Myocyte (in vitro differentiated cells): ENCODE results near the gene GCAT. TPM values are rescaled to one million over a fixed set of nuclear protein-coding genes. Genes with fewer than 3 reads are reported as not detected.

Experiments used
- DNase-seq: peaks from one replicate; pipeline ENCODE4 v3.0.0-alpha.2; 2012; ENCODE audit warnings: low read depth
- microRNA counts: library from miRNA; unstranded; fragments of <30 nt; microRNA quantifications from one replicate; lab custom pipeline; 2016
- microRNA-seq: library from miRNA; unstranded; fragments of <30 nt; microRNA quantifications from one replicate; pipeline ENCODE4, GENCODE V29; 2016
- total RNA-seq: library from RNA; depleted of rRNA; stranded (reverse); fragments of >200 nt; gene quantifications from 2 replicates; pipeline ENCODE4 v1.2.3, GENCODE V29; 2014

Gene GCAT
- total RNA-seq, 1 donor from 2014 or later = 55.5 TPM

DNA sequence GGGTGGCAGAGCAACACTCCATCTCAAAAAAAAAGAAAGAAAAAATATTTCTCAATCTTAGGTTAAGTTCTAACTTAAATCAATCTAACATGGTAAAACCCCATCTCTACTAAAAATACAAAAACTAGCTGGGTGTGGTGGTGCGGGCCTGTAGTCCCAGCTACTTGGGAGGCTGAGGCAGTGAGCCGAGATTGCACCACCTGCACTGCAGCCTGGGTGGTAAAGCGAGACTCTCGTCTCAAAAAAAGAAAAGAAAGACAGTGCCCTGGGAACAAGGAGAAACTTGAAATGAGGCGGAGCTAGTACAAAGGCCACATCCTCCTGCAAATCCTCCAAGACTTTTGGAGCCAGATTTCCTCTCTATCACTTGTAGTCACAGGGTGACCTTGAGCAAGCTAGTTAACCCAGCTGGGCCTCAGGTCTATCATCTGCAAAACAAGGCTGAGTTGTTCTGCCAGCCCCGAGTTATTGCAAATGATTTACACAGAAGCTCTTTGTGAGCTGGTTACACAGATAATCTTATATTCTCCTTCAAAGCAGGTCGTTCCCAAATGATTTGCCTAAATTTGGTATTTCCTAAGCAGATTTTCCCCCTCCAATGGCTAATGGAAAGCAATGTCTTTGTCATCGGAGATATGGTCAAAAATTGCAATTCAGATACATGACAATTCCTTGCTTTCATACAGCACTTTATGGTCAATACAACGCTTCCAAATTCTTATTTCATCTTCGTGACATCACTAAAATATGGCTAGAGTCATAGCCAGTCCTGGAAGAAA, 34.5 kb downstream of the GCAT start:
- no peak for DNase-seq

- DNase-seq = no peak
These were observed 36.0 kb downstream of the GCAT start for GRCh38 chr22:37843741-37844089.

GRCh38 chr22:37844904-37845329, 37.2 kb downstream of the GCAT start:
- no peak for DNase-seq

- no peak for DNase-seq
These were observed 38.7 kb downstream of the GCAT start for GRCh38 chr22:37846433-37846832.

DNA sequence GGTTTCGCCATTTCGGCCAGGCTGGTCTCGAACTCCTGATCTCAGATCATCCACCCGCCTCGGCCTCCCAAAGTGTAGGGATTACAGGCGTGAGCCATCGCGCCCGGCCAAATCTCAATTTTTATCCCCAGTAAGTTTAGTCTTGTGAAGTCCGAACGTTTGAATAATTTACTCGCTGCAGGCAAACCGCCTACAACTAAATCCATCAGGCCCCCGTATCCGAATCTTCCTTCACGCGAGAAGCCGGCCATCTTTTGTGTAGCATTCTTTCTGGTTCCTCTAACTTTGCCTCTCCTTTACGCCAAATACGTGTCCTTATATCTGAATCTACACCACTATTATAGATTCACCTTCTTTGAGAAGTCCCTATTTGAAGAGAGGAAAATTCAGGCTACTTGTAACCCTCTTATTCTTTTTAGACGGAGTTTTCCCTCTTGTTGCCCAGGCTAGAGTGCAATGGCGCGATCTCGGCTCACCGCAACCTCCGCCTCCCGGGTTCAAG, 40.9 kb downstream of the GCAT start:
- DNase-seq = peak; percentile 33

DNA sequence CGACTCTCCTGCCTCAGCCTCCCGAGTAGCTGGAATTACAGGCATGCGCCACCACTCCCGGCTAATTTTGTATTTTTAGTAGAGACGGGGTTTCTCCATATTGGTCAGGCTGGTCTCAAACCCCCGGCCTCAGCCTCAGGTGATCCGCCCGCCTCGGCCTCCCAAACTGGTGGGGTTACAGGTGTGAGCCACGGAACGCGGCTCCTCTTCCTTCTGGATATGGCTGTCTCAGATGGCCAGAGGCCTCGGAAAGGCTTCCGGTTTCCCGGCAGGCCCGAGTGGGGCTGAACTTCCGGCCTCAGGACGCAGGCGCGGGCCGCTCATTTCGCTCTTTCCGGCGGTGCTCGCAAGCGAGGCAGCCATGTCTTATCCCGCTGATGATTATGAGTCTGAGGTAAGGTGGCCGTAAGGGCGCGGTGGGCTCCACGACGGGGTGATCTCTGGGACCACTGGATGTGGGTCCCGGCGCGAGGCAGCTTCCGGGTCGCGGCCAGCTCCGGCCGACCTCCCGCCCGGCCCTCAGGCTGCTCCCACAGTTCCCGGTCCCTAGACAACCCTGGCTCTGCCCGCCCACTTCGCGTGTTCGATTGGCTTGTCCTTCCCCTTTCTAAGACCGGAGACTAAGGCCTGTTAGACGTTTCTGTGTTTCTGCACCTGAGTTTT, 41.5 kb downstream of the GCAT start, which contains the start of gene EIF3L:
EIF3L (plus strand) TSS at position 331 of the 663 bp plus-strand sequence; CDS start at position 362, 31 bp downstream.
- peak; percentile 89 for DNase-seq

DNA sequence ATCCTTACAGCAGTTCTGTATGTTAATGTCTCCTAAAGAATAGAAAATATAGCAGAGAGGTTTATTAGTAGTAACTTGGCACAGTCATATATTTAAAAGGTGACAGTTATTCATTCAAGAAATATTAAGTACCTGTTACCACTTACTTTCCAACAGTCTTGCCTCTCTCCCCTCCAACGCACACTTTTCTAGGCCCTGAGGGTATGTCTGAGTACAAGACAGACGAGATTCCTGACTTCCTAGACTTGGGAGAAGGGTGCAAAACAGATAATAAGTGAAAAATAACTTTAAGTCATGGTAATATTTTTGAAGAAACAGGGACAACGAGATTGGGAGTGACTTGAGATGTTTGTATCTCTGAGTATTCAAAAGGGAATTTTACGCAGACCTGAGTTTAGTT, 43.1 kb downstream of the GCAT start:
- no peak for DNase-seq

- no peak for DNase-seq
These were observed 44.7 kb downstream of the GCAT start for GRCh38 chr22:37852418-37852817.

GRCh38 chr22:37854946-37855345, 47.2 kb downstream of the GCAT start:
- no peak for DNase-seq

- DNase-seq = no peak
These were observed 47.7 kb downstream of the GCAT start for GRCh38 chr22:37855462-37855861.

- DNase-seq = no peak
These were observed 53.2 kb downstream of the GCAT start for GRCh38 chr22:37860796-37861421.

DNA sequence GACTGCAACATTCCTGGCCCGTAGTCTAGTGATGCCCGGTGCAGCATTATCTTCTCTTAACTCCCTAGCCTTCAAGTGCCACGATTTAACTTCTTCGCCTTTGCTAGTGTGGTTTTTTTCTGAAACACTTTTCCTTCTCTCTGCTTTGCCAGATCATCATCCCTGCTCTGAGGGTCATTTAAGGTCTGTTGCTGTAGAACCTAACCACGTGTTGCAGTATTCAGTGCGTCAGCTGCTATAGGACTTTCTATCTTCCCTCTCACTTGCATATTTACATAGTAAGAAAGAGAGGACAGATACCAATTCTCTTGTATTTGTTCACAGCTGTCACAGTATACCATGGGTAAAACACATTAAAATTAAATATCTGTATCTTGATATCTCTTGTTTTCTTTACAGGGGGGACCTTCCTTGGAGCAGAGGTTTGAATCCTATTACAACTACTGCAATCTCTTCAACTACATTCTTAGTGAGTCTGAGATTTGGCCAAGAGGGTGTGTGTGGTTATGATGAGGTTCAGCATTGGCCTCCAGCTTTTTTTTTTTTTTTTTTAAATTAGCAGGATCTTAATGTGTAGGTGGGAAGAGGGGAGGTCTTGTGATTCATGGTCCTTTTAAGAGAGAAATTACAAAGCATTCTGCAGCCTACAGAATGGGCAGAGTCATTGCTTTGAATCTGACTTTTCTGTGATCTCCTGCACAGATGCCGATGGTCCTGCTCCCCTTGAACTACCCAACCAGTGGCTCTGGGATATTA, 55.0 kb downstream of the GCAT start:
- no peak for DNase-seq

DNA sequence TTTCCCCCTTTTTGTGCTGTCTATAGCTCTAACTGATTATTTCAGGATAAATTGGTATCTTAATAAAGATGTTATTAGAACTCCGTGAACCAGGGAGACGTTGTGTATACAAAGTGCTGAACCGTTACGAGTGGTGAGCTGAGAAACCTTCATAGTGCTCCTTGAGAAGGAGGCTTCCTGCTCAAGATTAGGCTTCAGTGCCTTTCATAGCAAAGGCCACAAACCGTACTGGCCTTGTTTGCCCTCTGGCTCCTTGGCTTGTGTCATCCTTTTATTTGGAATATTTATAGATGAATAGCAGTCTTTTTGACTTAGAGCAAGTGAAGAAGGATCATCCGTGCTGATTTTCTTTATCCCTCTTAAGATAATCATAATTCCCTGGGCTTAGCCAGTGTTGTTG, 57.8 kb downstream of the GCAT start:
- no peak for DNase-seq

MicroRNA genes within 50 kb of the gene (microRNA counts, 767-probe panel; counts per million panel counts)
- not detected for microRNA hsa-miR-658 (lab: Ali Mortazavi, UCI)
- microRNA hsa-miR-659-3p (lab: Ali Mortazavi, UCI) = not detected

Small RNAs within 50 kb of the gene (microRNA-seq; reads per million reads assigned to microRNA genes)
- gene MIR659 = 1.9 reads per million, percentile 5 among the genes with 10 or more reads in this experiment

Other genes starting within 250 kb of the GCAT start
- gene CDC42EP1, start 247.5 kb upstream of the GCAT start, total RNA-seq = 76.4 and 76.6 TPM in 2 replicates
- not detected in 2 replicates for gene LGALS2, start 227.8 kb upstream of the GCAT start, total RNA-seq
- 50.6 and 65.0 TPM in 2 replicates for gene GGA1, start 199.1 kb upstream of the GCAT start, total RNA-seq
- gene SH3BP1, start 168.3 kb upstream of the GCAT start, total RNA-seq = not detected in 2 replicates
- gene PDXP, start 149.2 kb upstream of the GCAT start, total RNA-seq = 30.0 and 34.5 TPM in 2 replicates
- gene LGALS1, start 132.3 kb upstream of the GCAT start, total RNA-seq = 1,391 and 2,910 TPM in 2 replicates
- gene NOL12, start 121.6 kb upstream of the GCAT start, total RNA-seq = 11.5 and 30.4 TPM in 2 replicates
- gene TRIOBP, start 110.9 kb upstream of the GCAT start, total RNA-seq = 26.6 and 33.0 TPM in 2 replicates
- gene GALR3, start 15.4 kb downstream of the GCAT start, total RNA-seq = 0.24 TPM in 1 of 2 replicates, not detected in the other
- 40.8 and 45.9 TPM in 2 replicates for gene ANKRD54, start 36.4 kb downstream of the GCAT start, total RNA-seq
- gene EIF3L, start 41.5 kb downstream of the GCAT start, total RNA-seq = 415 and 450 TPM in 2 replicates
- 51.6 and 69.1 TPM in 2 replicates for gene MICALL1, start 98.4 kb downstream of the GCAT start, total RNA-seq
- gene C22orf23, start 145.7 kb downstream of the GCAT start, total RNA-seq = 0.53 and 0.62 TPM in 2 replicates
- 40.9 and 43.5 TPM in 2 replicates for gene POLR2F, start 145.8 kb downstream of the GCAT start, total RNA-seq
- gene SOX10, start 176.6 kb downstream of the GCAT start, total RNA-seq = not detected in 2 replicates
- gene PICK1, start 249.5 kb downstream of the GCAT start, total RNA-seq = 6.3 and 8.7 TPM in 2 replicates